Panc1 (cell line): ENCODE measurements around the gene AKAP6.

ENCODE experiments used
- POLR2AphosphoS5 ChIP-seq: IDR thresholded peaks from 2 replicates; pipeline ENCODE4 v1.6.1; 2012; ENCODE audit warnings: mild to moderate bottlenecking, low read depth, low read length, moderate library complexity
- SIN3A ChIP-seq: IDR thresholded peaks from 2 replicates; pipeline ENCODE4 v1.6.1; 2012; ENCODE audit warnings: low read depth, mild to moderate bottlenecking, low read length, moderate library complexity, borderline replicate concordance; ENCODE audit not compliant: insufficient read depth
- TF ChIP-seq, protein P1 (sequence below): fragments of 450-650 bp; IDR thresholded peaks from 2 replicates; pipeline ENCODE4 v1.5.1; 2017; ENCODE audit warnings: mild to moderate bottlenecking
- TF ChIP-seq, protein P2 (sequence below), 2 experiments: IDR thresholded peaks; 2 replicates each; pipeline ENCODE4 v1.6.1; 2011 to 2012; ENCODE audit warnings: low read depth in 2 of 2, control low read depth in 1 of 2, low read length in 1 of 2, mild to moderate bottlenecking in 1 of 2, moderate library complexity in 1 of 2; ENCODE audit not compliant: insufficient read depth in 1 of 2

DNA sequence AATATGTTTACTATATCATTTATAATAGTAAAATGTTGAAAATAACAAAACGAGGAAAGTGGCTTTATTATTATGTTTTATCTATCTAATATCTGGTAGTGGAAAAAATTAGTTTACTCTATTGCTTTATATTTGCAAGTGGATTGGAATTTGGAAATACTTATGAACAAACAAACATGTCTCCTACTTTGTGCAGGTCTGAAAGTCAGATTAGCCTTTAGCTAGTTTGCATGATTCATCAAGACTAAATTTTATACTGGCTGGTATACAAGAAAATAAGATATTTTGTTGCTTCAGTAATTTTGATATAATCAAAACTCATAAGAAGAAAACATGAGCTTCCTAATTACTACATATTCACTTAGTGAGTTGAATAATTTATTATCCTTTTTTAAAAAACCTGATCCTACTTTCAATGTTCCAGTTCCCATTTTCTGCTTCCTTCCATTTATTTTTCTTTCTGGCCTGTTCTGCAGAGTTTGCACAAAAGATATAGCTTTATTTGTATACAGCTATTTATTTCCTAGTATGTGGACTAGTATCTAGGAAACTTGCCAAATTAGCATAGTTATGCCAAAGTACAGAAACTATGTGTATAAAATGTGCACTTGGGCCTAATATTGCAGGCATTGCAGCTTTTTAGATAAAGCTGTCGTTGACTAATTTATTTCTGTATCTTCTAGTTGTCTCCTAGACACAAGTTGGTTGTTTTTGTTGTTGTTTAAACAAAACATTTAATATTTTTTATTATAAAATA is 122.0 kb downstream of the AKAP6 start:
- TF ChIP-seq, protein P1, sequence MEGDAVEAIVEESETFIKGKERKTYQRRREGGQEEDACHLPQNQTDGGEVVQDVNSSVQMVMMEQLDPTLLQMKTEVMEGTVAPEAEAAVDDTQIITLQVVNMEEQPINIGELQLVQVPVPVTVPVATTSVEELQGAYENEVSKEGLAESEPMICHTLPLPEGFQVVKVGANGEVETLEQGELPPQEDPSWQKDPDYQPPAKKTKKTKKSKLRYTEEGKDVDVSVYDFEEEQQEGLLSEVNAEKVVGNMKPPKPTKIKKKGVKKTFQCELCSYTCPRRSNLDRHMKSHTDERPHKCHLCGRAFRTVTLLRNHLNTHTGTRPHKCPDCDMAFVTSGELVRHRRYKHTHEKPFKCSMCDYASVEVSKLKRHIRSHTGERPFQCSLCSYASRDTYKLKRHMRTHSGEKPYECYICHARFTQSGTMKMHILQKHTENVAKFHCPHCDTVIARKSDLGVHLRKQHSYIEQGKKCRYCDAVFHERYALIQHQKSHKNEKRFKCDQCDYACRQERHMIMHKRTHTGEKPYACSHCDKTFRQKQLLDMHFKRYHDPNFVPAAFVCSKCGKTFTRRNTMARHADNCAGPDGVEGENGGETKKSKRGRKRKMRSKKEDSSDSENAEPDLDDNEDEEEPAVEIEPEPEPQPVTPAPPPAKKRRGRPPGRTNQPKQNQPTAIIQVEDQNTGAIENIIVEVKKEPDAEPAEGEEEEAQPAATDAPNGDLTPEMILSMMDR, result no peak
- TF ChIP-seq SIN3A (no peak), POLR2AphosphoS5 (no peak)
- TF ChIP-seq, protein P2, sequence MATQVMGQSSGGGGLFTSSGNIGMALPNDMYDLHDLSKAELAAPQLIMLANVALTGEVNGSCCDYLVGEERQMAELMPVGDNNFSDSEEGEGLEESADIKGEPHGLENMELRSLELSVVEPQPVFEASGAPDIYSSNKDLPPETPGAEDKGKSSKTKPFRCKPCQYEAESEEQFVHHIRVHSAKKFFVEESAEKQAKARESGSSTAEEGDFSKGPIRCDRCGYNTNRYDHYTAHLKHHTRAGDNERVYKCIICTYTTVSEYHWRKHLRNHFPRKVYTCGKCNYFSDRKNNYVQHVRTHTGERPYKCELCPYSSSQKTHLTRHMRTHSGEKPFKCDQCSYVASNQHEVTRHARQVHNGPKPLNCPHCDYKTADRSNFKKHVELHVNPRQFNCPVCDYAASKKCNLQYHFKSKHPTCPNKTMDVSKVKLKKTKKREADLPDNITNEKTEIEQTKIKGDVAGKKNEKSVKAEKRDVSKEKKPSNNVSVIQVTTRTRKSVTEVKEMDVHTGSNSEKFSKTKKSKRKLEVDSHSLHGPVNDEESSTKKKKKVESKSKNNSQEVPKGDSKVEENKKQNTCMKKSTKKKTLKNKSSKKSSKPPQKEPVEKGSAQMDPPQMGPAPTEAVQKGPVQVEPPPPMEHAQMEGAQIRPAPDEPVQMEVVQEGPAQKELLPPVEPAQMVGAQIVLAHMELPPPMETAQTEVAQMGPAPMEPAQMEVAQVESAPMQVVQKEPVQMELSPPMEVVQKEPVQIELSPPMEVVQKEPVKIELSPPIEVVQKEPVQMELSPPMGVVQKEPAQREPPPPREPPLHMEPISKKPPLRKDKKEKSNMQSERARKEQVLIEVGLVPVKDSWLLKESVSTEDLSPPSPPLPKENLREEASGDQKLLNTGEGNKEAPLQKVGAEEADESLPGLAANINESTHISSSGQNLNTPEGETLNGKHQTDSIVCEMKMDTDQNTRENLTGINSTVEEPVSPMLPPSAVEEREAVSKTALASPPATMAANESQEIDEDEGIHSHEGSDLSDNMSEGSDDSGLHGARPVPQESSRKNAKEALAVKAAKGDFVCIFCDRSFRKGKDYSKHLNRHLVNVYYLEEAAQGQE (IDR thresholded peaks at IDR 0.05; ENCODE audit: insufficient read depth in 1 of 2, low read depth in 2 of 2, low read length in 1 of 2), result no peak
